PFSK-1 (cell line): Measurements from ENCODE around the gene LETMD1.

ENCODE experiments used
- FOXP2 ChIP-seq: optimal IDR thresholded peaks from 2 replicates; pipeline ENCODE3; 2011; ENCODE audit warnings: borderline replicate concordance, control low read depth, inconsistent platforms; ENCODE audit not compliant: insufficient read depth; ENCODE audit errors: extremely low read length, extremely low read depth
- POLR2AphosphoS5 ChIP-seq: IDR thresholded peaks from 2 replicates; pipeline ENCODE4 v1.6.1; 2012; ENCODE audit warnings: low read depth, mild to moderate bottlenecking, control low read depth, low read length, moderate library complexity
- SIN3A ChIP-seq: IDR thresholded peaks from 2 replicates; pipeline ENCODE4 v1.6.1; 2012; ENCODE audit warnings: mild to moderate bottlenecking, low read length, moderate library complexity, borderline replicate concordance; ENCODE audit not compliant: insufficient read depth
- TAF1 ChIP-seq: IDR thresholded peaks from 2 replicates; pipeline ENCODE4 v1.6.1; 2012; ENCODE audit warnings: low read length, control low read depth, borderline replicate concordance; ENCODE audit not compliant: insufficient read depth
- TF ChIP-seq, protein P1 (sequence below), 2 experiments: IDR thresholded peaks; 2 replicates each; pipeline versions ENCODE4 v1.6.1 to v1.8.0; 2011 to 2012; ENCODE audit warnings: low read depth in 2 of 2, low read length in 2 of 2, control low read depth in 1 of 2, inconsistent platforms in 1 of 2, mild to moderate bottlenecking in 1 of 2, moderate library complexity in 1 of 2; ENCODE audit not compliant: insufficient read depth in 1 of 2

LETMD1 gene

DNA sequence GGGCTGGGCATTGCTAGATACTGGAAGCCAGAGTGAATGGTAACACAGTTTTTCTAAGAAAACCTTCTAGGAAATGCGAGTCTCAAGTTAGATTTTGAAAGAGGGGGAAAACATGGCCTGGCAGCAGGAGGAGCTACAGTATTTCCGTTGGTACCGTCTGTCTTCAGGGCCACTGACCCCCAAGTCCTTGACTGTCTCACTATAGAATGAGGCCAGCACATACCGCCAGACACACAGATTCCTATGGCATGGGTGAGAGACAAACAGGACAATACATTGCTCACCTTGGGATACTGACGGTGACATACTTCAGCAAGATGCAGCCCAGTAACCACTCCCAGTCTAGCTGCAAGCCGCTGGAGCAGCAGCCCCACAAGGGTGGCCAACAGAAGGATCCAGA is 43.6 kb upstream of the LETMD1 start:
- TF ChIP-seq SIN3A (no peak), POLR2AphosphoS5 (no peak), FOXP2 (no peak), TAF1 (no peak)
- TF ChIP-seq, protein P1, sequence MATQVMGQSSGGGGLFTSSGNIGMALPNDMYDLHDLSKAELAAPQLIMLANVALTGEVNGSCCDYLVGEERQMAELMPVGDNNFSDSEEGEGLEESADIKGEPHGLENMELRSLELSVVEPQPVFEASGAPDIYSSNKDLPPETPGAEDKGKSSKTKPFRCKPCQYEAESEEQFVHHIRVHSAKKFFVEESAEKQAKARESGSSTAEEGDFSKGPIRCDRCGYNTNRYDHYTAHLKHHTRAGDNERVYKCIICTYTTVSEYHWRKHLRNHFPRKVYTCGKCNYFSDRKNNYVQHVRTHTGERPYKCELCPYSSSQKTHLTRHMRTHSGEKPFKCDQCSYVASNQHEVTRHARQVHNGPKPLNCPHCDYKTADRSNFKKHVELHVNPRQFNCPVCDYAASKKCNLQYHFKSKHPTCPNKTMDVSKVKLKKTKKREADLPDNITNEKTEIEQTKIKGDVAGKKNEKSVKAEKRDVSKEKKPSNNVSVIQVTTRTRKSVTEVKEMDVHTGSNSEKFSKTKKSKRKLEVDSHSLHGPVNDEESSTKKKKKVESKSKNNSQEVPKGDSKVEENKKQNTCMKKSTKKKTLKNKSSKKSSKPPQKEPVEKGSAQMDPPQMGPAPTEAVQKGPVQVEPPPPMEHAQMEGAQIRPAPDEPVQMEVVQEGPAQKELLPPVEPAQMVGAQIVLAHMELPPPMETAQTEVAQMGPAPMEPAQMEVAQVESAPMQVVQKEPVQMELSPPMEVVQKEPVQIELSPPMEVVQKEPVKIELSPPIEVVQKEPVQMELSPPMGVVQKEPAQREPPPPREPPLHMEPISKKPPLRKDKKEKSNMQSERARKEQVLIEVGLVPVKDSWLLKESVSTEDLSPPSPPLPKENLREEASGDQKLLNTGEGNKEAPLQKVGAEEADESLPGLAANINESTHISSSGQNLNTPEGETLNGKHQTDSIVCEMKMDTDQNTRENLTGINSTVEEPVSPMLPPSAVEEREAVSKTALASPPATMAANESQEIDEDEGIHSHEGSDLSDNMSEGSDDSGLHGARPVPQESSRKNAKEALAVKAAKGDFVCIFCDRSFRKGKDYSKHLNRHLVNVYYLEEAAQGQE (IDR thresholded peaks at IDR 0.05; ENCODE audit: insufficient read depth in 1 of 2, low read depth in 2 of 2, low read length in 2 of 2) = no peak

DNA sequence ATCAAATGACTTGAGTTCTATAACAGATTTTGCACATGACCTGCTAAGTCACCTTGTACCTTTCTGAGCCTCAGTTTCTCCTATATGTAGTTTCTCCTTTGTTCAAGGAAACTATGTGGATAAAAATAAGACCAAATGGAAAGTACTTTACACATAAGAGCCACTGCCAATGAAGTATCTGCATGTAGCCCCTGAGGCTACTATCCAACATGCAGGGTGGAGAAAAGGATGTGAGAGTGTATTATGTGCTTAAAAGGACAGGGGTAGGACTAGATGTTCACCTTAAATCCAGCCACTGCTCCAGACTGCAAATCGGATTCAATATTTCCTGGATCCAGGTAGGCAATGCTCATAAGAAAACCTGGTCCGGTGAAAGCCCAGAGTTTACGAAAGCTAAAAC is 43.1 kb upstream of the LETMD1 start:
- TF ChIP-seq TAF1 (no peak), FOXP2 (no peak), POLR2AphosphoS5 (no peak), SIN3A (no peak)
- TF ChIP-seq, protein P1 (IDR thresholded peaks at IDR 0.05; ENCODE audit: insufficient read depth in 1 of 2, low read depth in 2 of 2, low read length in 2 of 2) = no peak

GRCh38 chr12:51005671-51006070 is 42.5 kb upstream of the LETMD1 start:
- no peak for TF ChIP-seq POLR2AphosphoS5
- no peak for TF ChIP-seq FOXP2
- no peak for TF ChIP-seq SIN3A
- TF ChIP-seq, protein P1 (IDR thresholded peaks at IDR 0.05; ENCODE audit: insufficient read depth in 1 of 2, low read depth in 2 of 2, low read length in 2 of 2) = no peak
- no peak for TF ChIP-seq TAF1

GRCh38 chr12:51008329-51009055 is 39.6 kb upstream of the LETMD1 start:
- TF ChIP-seq FOXP2 (no peak), TAF1 (no peak), POLR2AphosphoS5 (no peak), SIN3A (no peak)
- TF ChIP-seq, protein P1 (IDR thresholded peaks at IDR 0.05; ENCODE audit: insufficient read depth in 1 of 2, low read depth in 2 of 2, low read length in 2 of 2) = no peak

- TF ChIP-seq, protein P1 (IDR thresholded peaks at IDR 0.05; ENCODE audit: insufficient read depth in 1 of 2, low read depth in 2 of 2, low read length in 2 of 2) = no peak
Measured at GRCh38 chr12:51009056-51009440, 39.1 kb upstream of the LETMD1 start.
